Measurements from ENCODE around the gene ACVRL1. TPM values are rescaled to one million over a fixed set of nuclear protein-coding genes. Genes with fewer than 3 reads are reported as not detected.

ACVRL1 gene
- total RNA-seq, 4 donors from 2014 or later, result 115 to 440 (median 137) TPM

DNA sequence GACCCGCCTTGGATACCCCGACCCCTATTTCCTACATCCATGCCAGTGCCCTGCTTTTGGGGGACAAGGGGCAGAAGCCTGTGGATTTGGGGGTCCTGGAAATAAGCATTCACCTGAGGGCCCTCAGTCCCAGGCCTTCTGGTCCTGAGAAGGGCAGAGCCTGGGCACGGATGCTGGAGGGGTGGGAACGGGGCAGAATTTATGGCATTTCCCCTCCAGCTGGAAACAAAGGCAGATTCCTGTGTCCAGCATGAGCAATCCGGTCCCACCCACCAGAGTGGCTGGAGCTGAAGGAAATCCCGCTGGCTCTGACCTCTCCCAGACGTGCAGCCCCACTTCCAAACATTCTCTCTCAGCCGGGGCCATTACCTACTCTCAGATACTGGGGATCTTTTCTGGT is 10.1 kb upstream of the ACVRL1 start:
- H3K27ac ChIP-seq, result peak overlapping the region in 3 of 4 donors; percentile 16 to 25 (median 19)
- WGBS, 2 donors (ENCODE audit: low coverage in 1 of 2), result 90 to 100% methylated on average over 2 to 6 of the region's 8 CpGs
- TF ChIP-seq POLR2A (IDR thresholded peaks at IDR 0.05) (no peak), POLR2AphosphoS5 (IDR thresholded peaks at IDR 0.05) (no peak), EP300 (IDR thresholded peaks at IDR 0.05; ENCODE audit: low read depth) (no peak)
- TF ChIP-seq, protein P1, sequence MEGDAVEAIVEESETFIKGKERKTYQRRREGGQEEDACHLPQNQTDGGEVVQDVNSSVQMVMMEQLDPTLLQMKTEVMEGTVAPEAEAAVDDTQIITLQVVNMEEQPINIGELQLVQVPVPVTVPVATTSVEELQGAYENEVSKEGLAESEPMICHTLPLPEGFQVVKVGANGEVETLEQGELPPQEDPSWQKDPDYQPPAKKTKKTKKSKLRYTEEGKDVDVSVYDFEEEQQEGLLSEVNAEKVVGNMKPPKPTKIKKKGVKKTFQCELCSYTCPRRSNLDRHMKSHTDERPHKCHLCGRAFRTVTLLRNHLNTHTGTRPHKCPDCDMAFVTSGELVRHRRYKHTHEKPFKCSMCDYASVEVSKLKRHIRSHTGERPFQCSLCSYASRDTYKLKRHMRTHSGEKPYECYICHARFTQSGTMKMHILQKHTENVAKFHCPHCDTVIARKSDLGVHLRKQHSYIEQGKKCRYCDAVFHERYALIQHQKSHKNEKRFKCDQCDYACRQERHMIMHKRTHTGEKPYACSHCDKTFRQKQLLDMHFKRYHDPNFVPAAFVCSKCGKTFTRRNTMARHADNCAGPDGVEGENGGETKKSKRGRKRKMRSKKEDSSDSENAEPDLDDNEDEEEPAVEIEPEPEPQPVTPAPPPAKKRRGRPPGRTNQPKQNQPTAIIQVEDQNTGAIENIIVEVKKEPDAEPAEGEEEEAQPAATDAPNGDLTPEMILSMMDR (IDR thresholded peaks at IDR 0.05), result no peak
- H3K4me3 ChIP-seq, result no peak overlapping the region
- H3K36me3 ChIP-seq, result no peaks in the 10 kb centered on the region
- intact Hi-C loops (cut with DNase I; ENCODE audit: low total_unique reads) (no loop called here), in situ Hi-C loops (cut with MboI; ENCODE audit: low pct_ligation_motif_present in 1 of 4, low pct_unique_long_range_greater_than_20kb in 1 of 4, low sequenced_read_pairs in 3 of 4) (no loop called here)
- H3K9me3 ChIP-seq, result no peaks in the 10 kb centered on the region
- peaks cover 0 to 38% (median 18%) of the 10 kb centered on the region in 4 donors for H3K4me1 ChIP-seq
- no peaks in the 10 kb centered on the region for H3K27me3 ChIP-seq
- DNase-seq, result no peak

DNA sequence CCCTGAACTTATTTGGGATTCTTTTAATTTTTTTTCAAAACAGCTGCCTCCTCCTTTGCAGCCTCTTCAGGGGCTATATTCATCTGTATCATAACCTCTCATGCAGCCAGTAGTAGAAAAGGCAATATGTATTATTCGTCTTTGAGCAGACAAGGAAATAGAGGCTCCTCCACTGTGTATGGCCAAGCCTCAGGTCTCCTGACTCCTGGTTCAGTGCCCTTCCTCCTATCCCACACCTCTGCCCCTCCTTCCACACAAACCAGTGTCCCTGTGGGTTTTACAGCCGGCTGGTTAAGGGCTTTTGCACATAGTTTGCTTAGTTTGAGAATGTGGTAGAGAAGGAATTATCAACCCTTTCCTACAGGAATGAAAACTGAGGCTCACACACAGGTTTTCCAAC is 8.8 kb upstream of the ACVRL1 start:
- WGBS, 2 donors (ENCODE audit: low coverage in 1 of 2), result 25 to 59% methylated on average over 2 of the region's 2 CpGs
- H3K36me3 ChIP-seq, result no peaks in the 10 kb centered on the region
- intact Hi-C loops (cut with DNase I; ENCODE audit: low total_unique reads), result no loop called here
- no peaks in the 10 kb centered on the region for H3K9me3 ChIP-seq
- no peak for TF ChIP-seq POLR2A (IDR thresholded peaks at IDR 0.05)
- TF ChIP-seq, protein P1 (IDR thresholded peaks at IDR 0.05), result no peak
- no peak for TF ChIP-seq POLR2AphosphoS5 (IDR thresholded peaks at IDR 0.05)
- TF ChIP-seq EP300 (IDR thresholded peaks at IDR 0.05; ENCODE audit: low read depth), result no peak
- in situ Hi-C loops (cut with MboI; ENCODE audit: low pct_ligation_motif_present in 1 of 4, low pct_unique_long_range_greater_than_20kb in 1 of 4, low sequenced_read_pairs in 3 of 4), result no loop called here
- H3K27me3 ChIP-seq, result no peaks in the 10 kb centered on the region
- no peak overlapping the region for H3K4me3 ChIP-seq
- peaks cover 0 to 38% (median 18%) of the 10 kb centered on the region in 4 donors for H3K4me1 ChIP-seq
- H3K27ac ChIP-seq, result peak overlapping the region in 3 of 4 donors; percentile 23 to 46 (median 38)
- DNase-seq, result no peak

DNA sequence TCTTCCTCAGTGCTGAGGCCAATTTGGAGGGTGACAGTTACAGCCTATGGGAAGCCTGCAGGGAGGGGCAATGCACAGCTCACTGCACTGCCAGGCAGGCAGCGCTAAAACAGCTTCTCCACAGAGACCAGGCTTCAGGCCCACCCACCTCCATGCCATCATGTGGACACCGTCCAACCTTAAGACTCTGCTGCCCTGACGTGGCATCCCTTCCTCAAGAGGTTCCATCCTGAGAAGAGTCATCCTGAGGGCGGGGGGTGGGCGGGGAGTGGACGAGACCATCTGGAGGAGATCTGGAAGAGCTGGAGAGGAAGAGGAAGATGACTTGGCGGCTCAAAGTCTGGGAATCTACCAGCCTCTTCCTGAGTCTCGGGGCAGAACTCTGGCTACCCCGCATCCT is 8.4 kb upstream of the ACVRL1 start:
- Histone ChIP-seq H3K27me3 (no peaks in the 10 kb centered on the region), H3K36me3 (no peaks in the 10 kb centered on the region), H3K4me3 (no peak overlapping the region), H3K9me3 (no peaks in the 10 kb centered on the region), H3K4me1 (peaks cover 0 to 38% (median 18%) of the 10 kb centered on the region in 4 donors), H3K27ac (peak overlapping the region in 3 of 4 donors; percentile 23 to 46 (median 38))
- intact Hi-C loops (cut with DNase I; ENCODE audit: low total_unique reads) (no loop called here), in situ Hi-C loops (cut with MboI; ENCODE audit: low pct_ligation_motif_present in 1 of 4, low pct_unique_long_range_greater_than_20kb in 1 of 4, low sequenced_read_pairs in 3 of 4) (no loop called here)
- 68% methylated on average over 9 of the region's 9 CpGs; no CpG with 5 or more reads in 1 of the 2 donors for WGBS, 2 donors (ENCODE audit: low coverage in 1 of 2)
- TF ChIP-seq, protein P1 (IDR thresholded peaks at IDR 0.05), result no peak
- TF ChIP-seq EP300 (IDR thresholded peaks at IDR 0.05; ENCODE audit: low read depth) (no peak), POLR2A (IDR thresholded peaks at IDR 0.05) (no peak), POLR2AphosphoS5 (IDR thresholded peaks at IDR 0.05) (no peak)
- DNase-seq, result no peak

DNA sequence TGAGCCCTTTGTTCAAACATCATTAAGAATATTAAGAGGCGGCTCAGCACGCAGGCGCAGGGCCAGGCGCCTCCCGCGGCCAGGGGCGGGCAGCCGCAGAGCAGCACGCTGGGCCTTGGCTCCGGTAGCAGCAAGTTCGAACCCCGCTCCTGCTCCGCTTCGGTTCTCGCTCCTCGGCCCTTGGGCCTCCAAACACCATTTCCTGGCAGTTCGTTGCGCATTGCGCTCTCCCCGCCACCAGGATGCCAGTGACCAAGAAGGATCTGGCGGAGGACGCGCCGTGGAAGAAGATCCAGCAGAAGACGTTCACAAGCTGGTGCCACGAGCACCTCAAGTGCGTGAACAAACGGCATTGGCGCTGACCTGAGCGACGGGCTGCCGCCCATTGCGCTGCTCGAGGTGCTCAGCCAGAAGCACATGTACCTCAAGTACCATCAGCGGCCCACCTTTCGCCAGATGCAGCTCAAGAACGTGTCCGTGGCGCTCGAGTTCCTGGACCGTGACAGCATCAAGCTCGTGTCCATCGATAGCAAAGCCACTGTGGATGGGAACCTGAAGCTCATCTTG is 6.9 kb upstream of the ACVRL1 start:
- in situ Hi-C loops (cut with MboI; ENCODE audit: low pct_ligation_motif_present in 1 of 4, low pct_unique_long_range_greater_than_20kb in 1 of 4, low sequenced_read_pairs in 3 of 4) (no loop called here), intact Hi-C loops (cut with DNase I; ENCODE audit: low total_unique reads) (no loop called here)
- H3K27ac ChIP-seq, result no peak overlapping the region
- H3K9me3 ChIP-seq, result no peaks in the 10 kb centered on the region
- no peak for DNase-seq
- WGBS, 2 donors (ENCODE audit: low coverage in 1 of 2), result 92 to 100% methylated on average over 1 to 43 of the region's 43 CpGs
- H3K4me3 ChIP-seq, result no peak overlapping the region
- no peaks in the 10 kb centered on the region for H3K36me3 ChIP-seq
- no peak for TF ChIP-seq POLR2A (IDR thresholded peaks at IDR 0.05)
- no peak for TF ChIP-seq EP300 (IDR thresholded peaks at IDR 0.05; ENCODE audit: low read depth)
- TF ChIP-seq, protein P1 (IDR thresholded peaks at IDR 0.05), result no peak
- no peak for TF ChIP-seq POLR2AphosphoS5 (IDR thresholded peaks at IDR 0.05)
- no peaks in the 10 kb centered on the region for H3K27me3 ChIP-seq
- H3K4me1 ChIP-seq, result peaks cover 2 to 32% (median 17%) of the 10 kb centered on the region in 4 donors

All from transverse colon (tissue), 4 donors.